GM12874 (cell line): Measurements from ENCODE around the gene EMID1.

Experiments
- CTCF ChIP-seq: IDR thresholded peaks from 2 replicates; pipeline ENCODE4 v1.5.1; 2011; ENCODE audit warnings: low read depth, mild to moderate bottlenecking, control low read depth, low read length, moderate library complexity; ENCODE audit not compliant: insufficient read depth

Gene EMID1

DNA sequence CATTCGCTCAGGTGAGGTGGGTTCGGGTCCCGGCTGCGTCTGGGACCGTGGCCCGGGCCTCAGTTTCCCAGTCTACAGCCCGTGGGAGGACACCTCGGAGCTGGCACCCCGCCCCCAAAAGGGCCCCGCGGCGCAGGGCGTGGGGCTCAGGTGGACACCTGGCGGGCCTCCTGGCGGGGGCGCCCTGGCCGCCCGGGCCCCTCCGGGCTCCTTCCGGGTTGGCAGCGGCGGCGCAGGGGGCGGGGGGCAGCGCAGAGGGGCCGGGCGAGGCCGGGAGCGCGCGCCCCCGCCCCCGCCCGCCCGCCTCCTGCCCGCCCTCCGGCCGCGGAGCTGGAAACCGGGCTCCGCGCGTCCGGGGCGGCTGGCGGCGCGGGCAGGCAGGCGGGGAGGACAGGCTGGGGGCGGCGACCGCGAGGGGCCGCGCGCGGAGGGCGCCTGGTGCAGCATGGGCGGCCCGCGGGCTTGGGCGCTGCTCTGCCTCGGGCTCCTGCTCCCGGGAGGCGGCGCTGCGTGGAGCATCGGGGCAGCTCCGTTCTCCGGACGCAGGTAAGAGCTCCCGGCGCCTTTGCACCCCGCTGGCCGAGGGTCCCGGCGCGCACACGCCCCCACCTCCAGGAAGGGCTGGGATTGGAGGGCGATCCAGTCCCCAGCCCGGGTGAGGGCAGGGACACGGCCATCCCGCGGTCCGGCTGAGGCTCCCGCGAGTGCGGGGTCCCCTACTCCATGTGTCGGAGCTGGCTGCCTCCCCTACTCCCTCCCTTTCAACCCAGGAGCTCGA, at the start of gene EMID1:
Gene EMID1, plus strand, starts transcription at position 303 of the 778 bp plus-strand sequence. Its CDS starts 143 bp downstream, at position 446.
- TF ChIP-seq CTCF, result peak; percentile 19; the same call in 1 of the 2 replicates

DNA sequence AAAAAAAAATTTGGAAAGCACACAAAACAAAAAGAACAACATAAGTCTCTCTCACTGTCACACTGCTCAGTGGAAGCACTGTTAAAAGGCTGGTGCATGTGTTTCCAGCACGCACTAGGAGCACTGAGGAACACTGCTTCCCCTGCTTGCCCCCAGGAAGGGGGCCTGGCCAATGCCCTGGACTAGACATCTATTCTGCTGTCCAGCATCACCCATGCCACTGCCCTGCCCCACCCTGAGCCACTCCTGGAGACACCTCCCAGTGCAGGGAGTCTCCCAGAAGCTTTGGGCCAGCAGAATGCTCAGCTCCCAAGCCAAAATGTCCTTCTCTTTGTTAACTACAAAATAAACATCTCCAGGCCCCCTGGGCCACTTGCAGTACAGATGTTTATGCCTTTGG, 49.7 kb upstream of the EMID1 start:
- TF ChIP-seq CTCF, result no peak

GRCh38 chr22:29156507-29156906, 49.2 kb upstream of the EMID1 start:
- peak; percentile 42; the same call in 1 of the 2 replicates for TF ChIP-seq CTCF

DNA sequence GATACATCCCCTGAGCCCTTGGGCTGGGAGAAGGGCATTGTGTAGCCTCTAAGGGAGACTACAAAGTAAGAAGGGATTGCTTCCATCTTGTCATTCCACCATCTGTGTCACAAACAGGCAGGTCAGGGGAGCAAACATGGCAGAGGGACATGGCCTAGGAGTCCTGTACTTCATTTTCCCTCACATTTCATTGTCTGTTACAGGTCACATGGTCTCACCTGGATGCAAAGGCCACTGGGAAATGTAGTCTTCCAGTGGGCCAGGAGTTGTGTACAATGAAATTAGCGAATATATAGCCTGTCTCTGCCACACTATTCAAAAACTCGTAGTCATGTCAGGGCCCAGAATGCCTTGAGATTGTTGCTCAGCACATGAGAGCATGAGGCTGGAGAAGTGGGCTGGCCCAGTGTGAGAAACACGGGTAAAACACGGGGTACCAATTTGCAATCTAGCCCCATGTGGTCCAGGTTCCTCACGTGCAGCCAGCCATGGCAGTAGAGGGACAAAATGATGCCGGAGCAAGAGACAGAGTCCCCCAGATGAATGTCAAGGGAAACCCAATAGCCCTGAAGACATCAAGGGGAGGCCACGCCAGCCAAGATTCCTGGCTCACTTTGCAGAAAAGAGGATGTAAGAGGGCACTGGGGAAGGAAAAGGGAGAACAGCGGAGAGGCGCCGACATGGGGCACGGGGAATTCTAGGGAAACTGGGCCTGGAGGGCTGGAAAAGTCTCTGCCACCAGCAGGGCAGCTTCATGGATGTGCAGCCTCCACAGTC, 47.7 kb upstream of the EMID1 start:
- TF ChIP-seq CTCF, result no peak

GRCh38 chr22:29158546-29158945, 47.1 kb upstream of the EMID1 start:
- TF ChIP-seq CTCF, result no peak

- no peak for TF ChIP-seq CTCF
Measured at GRCh38 chr22:29163808-29164207, 41.9 kb upstream of the EMID1 start.

DNA sequence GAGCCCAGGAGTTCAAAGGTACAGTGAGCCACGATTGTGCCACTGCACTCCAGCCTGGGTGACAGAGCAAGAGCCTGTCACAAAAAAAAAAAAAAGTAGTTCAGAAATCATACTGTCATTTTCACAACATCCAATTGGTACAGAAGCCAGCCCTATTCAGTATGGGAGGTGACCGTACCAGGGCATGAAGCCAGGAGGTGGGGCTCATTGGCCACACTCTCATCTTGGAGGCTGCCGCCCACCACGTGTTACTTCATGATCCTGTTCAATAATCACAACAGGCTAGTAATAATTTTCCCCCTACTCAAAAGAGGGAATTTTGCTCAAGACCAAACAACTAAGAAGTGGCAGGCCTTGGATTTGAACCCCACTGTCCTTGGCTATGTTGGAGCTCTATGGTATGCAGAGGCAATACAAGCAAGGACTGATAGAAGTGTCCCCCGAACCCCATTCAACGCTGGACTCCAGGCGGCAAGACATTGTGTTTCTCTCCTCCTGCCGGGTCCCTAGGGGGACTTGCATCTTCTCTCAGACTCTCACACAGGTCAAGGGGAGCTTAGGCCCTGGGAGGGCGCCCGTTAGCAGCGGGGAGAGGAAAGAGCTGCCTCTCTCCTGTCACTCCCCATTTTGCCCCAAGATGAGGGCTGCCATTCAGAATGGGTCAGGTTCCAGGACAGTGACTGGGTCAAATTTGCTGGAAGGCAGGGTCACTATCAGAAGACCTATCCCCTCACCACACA, 40.2 kb upstream of the EMID1 start:
- TF ChIP-seq CTCF, result no peak
